Fibroblast of the aortic adventitia (primary cell): ENCODE measurements around the gene ATP5F1C. TPM values are rescaled to one million over a fixed set of nuclear protein-coding genes. Genes with fewer than 3 reads are reported as not detected.
A peak's percentile ranks its signal among the peaks of the same experiment; 100 is the strongest.
"Not testable (repeated sequence)": the region's sequence is repeated elsewhere in the genome, so short reads cannot be mapped to it uniquely, and the experiment has no call there.

Experiments used
- DNase-seq: peaks from one replicate; pipeline ENCODE4 v3.0.0-alpha.2; 2010; ENCODE audit warnings: low read depth
- H3K4me3 ChIP-seq: 2 replicates; pipeline ENCODE4 v1.5.1; 2011; ENCODE audit warnings: low read depth, mild to moderate bottlenecking, control low read depth, low read length, moderate library complexity
- CTCF ChIP-seq: IDR thresholded peaks from 2 replicates; pipeline ENCODE4 v1.5.1; 2011; ENCODE audit warnings: mild to moderate bottlenecking, low read length, control low read depth, inconsistent platforms; ENCODE audit not compliant: insufficient read depth
- total RNA-seq: library from RNA; depleted of rRNA; stranded (reverse); fragments of >200 nt; gene quantifications from 2 replicates; pipeline ENCODE4 v1.2.3, GENCODE V29; 2012; ENCODE audit warnings: low replicate concordance

ATP5F1C gene
- 96.4 and 251 TPM in 2 replicates for total RNA-seq

DNA sequence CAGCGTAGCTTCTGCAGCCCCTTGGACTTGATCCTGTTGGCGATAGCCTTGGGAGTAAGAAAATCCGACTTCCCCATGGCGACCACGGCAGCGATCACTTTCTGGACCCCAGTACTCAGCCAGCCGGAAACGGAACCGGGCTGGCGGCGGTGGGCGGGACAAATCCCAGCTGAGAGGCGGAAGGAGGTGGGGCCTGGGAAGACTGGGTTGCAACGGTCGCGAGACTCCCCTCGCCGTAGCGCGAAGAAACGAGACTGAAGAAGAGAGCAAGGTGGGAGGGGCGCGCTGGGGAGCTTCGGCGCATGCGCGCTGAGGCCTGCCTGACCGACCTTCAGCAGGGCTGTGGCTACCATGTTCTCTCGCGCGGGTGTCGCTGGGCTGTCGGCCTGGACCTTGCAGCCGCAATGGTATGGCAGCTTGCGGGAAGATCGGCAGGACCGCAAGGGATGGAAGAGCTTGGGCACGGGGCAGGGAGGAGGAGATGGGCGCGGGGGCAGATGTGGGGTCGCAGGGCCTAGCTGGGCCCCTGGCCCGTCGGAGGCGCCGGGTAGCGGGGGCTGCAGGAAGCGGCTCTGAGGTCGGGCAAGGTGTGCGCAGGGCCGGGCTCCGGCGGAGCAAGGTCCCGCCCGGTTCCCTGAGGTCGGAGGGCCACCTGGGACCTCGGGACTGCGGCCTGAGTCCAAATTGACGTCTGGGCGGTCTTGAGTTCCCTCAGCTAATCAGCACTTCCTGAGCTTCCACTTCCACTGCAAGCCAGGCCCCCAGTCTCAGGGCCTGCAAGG, at the start of gene ATP5F1C, which contains the start of gene KIN:
TSS of gene ATP5F1C (plus strand) at position 321 of the 782 bp plus-strand sequence. CDS start at position 352, 31 bp downstream.
TSS of gene KIN (minus strand) at position 137 of the 782 bp plus-strand sequence. CDS start at position 77, 60 bp downstream.
- TF ChIP-seq CTCF: no peak
- H3K4me3 ChIP-seq: peak within 1 kb of the TSS; percentile 98
- DNase-seq: peak; percentile 97

GRCh38 chr10:7738536-7739407, 49.2 kb upstream of the ATP5F1C start:
- no peak for TF ChIP-seq CTCF
- no peak for DNase-seq

DNA sequence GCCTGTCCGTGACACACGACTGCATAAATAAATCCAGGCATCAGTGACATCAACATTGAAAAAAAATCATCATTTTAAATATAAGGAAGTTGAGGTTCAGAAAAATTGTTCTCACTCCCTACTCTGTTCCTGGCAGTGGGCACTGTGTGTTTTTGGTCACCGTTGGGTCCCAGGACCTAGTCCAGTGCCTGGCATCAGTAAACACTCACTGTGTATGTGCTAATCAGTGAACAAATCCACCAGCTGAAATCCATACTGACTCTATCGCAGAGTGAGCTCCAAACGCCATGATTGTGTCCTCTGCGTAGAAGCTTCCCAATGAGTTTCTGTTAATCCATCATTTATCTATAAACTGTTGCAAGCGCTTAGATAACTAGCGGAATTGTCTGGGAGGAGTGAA, 43.7 kb upstream of the ATP5F1C start:
- TF ChIP-seq CTCF: no peak
- H3K4me3 ChIP-seq: no peak overlapping the region
- DNase-seq: no peak

More at GRCh38 chr10:7738536-7739407, 49.2 kb upstream of the ATP5F1C start:
- H3K4me3 ChIP-seq: no peak overlapping the region

DNA sequence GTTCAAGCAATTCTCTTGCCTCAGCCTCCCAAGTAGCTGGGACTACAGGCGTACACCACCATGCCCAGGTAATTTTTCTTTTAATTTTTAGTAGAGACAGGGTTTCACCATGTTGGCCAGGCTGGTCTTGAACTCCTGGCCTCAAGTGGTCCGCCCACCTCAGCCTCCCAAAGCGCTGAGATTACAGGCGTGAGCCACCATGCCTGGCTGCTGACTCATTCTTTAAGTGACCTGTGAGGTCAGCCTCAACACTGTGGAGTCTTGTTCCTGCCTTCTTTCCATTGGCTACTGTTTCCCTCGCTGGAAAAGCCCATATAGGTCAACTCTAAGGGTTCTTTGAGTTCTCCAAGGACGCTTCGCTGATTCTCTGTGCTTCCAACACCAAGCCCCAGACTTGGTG, 39.3 kb upstream of the ATP5F1C start:
- DNase-seq, H3K4me3 ChIP-seq: not testable (repeated sequence)

- no peak for TF ChIP-seq CTCF
- DNase-seq: no peak
- no peak overlapping the region for H3K4me3 ChIP-seq
Observed at GRCh38 chr10:7750222-7750621, 37.8 kb upstream of the ATP5F1C start.

- no peak overlapping the region for H3K4me3 ChIP-seq
- DNase-seq: no peak
- TF ChIP-seq CTCF: no peak
Observed at GRCh38 chr10:7752251-7752650, 35.7 kb upstream of the ATP5F1C start.

- no peak for DNase-seq
- no peak overlapping the region for H3K4me3 ChIP-seq
- TF ChIP-seq CTCF: no peak
Observed at GRCh38 chr10:7755103-7755502, 32.9 kb upstream of the ATP5F1C start.
